ENCODE data around the gene MOV10L1.
"Not testable (repeated sequence)": the region's sequence is repeated elsewhere in the genome, so short reads cannot be mapped to it uniquely, and the experiment has no call there.

The MOV10L1 gene

GRCh38 chr22:50192436-50193204, 102.8 kb downstream of the MOV10L1 start:
- DNase-seq = peak; percentile 75

- no peak for DNase-seq
Measured at GRCh38 chr22:50193621-50194020, 103.8 kb downstream of the MOV10L1 start.

GRCh38 chr22:50194037-50194805, 104.4 kb downstream of the MOV10L1 start:
- DNase-seq = no peak

- no peak for DNase-seq
Measured at GRCh38 chr22:50196256-50196655, 106.5 kb downstream of the MOV10L1 start.

GRCh38 chr22:50197000-50197800, 107.4 kb downstream of the MOV10L1 start:
- DNase-seq = no peak

GRCh38 chr22:50197856-50198623, 108.2 kb downstream of the MOV10L1 start:
- DNase-seq = no peak

- DNase-seq = no peak
Measured at GRCh38 chr22:50198624-50199017, 108.8 kb downstream of the MOV10L1 start.

GRCh38 chr22:50199251-50199721, 109.5 kb downstream of the MOV10L1 start:
- no peak for DNase-seq

GRCh38 chr22:50199829-50200460, 110.1 kb downstream of the MOV10L1 start:
- DNase-seq = no peak

GRCh38 chr22:50200461-50201190, 110.8 kb downstream of the MOV10L1 start, which contains the start of gene SELENOO:
TSS of gene SELENOO (plus strand) at chr22:50201011. CDS start at chr22:50201037, 26 bp downstream.
- DNase-seq = peak; percentile 92

GRCh38 chr22:50201191-50202129, 111.7 kb downstream of the MOV10L1 start:
- DNase-seq = no peak

GRCh38 chr22:50202130-50202666, 112.4 kb downstream of the MOV10L1 start:
- no peak for DNase-seq

GRCh38 chr22:50203288-50203687, 113.5 kb downstream of the MOV10L1 start:
- DNase-seq = no peak

- no peak for DNase-seq
Measured at GRCh38 chr22:50204571-50204970, 114.8 kb downstream of the MOV10L1 start.

- DNase-seq = not testable (repeated sequence)
Measured at GRCh38 chr22:50204998-50205397, 115.2 kb downstream of the MOV10L1 start.

GRCh38 chr22:50205781-50206569, 116.2 kb downstream of the MOV10L1 start:
- DNase-seq = no peak

- DNase-seq = no peak
Measured at GRCh38 chr22:50206599-50206998, 116.8 kb downstream of the MOV10L1 start.

GRCh38 chr22:50207383-50208140, 117.8 kb downstream of the MOV10L1 start:
- no peak for DNase-seq

Measured in CD4-positive, alpha-beta T cell treated with Interferon gamma for 1 hour (primary cell).